RKO (cell line): ENCODE results near the gene NUF2.
"Not testable (repeated sequence)": the region's sequence is repeated elsewhere in the genome, so short reads cannot be mapped to it uniquely, and the experiment has no call there.

Source experiments
- DNase-seq: peaks from one replicate; pipeline ENCODE4 v3.0.0-alpha.2; 2016; ENCODE audit warnings: low spot score

Gene NUF2

DNA sequence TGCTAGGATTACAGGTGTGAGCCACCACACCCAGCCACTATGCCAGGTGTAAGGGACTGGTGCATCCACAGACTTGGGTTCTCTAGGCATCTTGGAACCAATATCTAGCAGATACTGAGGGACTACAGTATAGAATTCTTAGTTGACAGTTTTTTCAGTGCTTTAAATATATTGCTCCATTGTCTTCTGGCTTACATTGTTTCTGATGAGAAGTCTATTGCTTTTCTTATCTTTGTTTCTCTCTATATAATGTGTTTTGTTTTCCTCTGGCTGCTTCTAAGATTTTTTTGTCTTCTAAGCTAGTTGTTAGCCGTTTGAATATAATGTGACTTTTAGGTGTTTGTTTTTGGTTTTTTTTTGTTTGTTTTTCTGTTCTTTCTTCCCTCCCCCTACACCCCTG is 13.5 kb downstream of the NUF2 start:
- no peak for DNase-seq

- no peak for DNase-seq
These were observed 15.9 kb downstream of the NUF2 start for GRCh38 chr1:163337631-163338030.

- DNase-seq: peak; percentile 75
These were observed 24.6 kb downstream of the NUF2 start for GRCh38 chr1:163346326-163346870.

DNA sequence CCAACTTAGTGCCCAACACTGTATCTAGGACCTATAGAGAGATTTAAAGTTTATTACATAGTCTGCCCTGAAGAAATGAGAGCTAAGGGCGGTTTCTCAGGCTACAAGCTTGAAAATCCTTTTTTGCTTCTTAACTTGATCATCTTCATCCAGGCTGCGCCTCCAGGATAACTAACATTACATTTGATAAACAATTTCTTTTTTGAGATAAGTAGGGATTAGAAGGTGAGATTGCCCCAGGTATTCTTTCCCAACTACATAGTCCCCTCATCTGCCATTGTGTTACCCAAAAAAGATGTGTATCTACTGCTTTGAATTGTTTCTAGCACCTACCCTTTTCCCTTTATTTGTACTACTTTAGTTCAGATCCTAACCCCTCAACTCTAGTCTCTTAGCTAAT is 25.4 kb downstream of the NUF2 start:
- no peak for DNase-seq

DNA sequence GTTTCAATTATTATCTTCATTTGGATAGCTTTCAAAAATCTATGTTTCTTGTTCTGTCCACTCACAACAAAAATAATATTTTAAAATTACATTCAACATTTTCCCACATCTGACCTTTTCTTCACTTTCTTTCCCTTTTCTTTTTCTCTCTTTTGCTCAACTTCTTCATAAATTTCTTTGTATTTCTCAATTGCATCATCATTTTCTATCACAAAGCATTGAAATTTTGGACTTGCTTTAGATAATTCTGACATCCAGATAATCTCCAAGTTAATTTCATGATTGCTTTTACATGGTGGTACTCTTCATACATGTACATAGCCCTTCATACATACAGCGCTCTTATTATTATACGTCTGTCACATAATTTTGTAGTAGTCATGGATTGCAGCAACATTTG is 30.2 kb downstream of the NUF2 start:
- no peak for DNase-seq

DNA sequence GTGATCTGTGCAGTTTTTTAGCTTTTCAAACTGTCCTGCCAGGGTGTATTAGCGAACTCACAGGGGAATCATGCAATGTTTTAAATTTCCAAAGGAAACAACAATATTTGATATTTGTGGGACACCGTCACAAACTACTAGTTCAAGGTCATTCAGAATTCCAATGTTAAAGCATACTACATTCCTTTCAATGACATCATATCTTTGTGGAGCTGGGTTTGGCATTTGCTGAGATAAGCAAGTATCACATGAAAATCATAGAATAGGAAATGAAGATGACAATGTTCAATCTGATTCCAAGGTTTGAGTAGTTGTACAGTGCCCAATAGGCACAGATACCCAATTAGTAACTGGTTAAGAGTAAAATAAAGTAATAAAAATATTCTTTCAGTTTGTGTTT is 35.6 kb downstream of the NUF2 start:
- no peak for DNase-seq

DNA sequence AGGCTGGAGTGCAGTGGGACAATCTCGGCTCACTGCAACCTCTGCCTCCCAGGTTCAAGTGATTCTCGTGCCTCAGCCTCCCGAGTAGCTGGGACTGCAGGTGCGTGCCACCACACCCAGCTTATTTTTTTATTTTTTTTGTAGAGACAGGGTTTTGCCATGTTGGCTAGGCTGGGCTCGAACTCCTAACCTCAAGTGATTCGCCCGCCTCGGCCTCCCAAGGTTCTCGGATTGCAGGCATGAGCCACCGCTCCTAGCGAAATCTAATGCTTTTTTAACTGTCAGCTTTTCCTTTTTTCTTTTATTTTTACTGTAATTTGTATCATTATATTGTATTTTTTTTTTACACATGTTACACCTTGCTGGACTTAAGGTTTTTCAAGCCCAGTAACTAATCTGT is 36.4 kb downstream of the NUF2 start:
- DNase-seq: not testable (repeated sequence)

DNA sequence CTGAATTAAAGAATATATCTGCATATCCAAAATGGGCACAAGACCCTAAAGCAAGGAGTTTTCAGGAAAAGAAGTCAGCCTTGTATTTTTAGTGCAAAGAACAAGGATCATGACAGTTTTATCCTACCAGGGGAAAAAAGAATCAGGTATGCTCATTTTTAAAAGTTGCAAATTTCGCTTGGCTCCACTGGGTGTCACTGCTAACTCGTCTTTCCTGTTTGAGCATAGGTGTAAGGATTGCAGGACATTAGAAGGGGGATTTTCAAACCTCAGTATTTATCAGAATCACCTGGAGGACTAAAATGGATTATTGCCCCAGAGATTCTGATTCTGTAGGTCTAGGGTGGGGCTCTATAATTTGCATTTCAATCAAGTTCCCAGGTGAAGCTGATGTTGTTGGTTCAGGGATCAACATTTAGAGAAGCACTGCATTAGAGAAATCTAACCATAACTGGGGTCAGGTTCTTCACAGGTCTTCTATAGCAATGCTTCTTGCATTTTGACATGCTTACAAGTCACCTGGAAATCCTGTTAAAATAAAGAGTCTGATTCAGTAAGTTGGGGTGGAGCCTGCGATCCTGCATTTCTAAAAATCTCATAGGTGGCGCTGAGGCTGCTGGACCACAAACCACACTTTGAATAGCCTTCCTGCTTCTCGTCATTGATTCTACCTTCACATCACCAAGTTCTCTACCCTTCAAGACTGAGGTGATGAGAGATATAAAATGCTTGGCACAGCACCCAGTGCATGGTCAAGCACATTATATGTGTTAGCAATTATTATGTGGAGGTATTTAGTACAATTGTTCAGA is 39.6 kb downstream of the NUF2 start:
- DNase-seq: peak; percentile 29

DNA sequence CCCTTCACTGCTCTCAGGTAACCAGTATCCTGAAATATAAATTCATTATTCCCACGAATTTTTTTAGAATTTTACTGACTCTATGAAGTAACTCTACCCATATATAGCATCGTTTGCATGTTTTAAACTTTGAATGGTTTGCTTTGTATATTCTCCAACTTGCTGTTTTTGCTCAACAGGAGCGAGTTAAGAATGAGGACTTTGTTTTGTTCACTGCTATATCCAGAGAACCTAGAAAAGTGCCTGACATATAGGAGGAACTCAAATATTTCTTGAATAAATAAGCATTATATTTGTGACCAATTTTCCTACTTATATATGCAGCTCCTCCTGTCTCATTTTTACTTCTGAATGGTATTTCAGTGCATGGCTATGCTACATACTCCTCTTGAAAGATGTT is 43.4 kb downstream of the NUF2 start:
- no peak for DNase-seq

- no peak for DNase-seq
These were observed 44.8 kb downstream of the NUF2 start for GRCh38 chr1:163366555-163366954.

- no peak for DNase-seq
These were observed 46.0 kb downstream of the NUF2 start for GRCh38 chr1:163367721-163368120.

DNA sequence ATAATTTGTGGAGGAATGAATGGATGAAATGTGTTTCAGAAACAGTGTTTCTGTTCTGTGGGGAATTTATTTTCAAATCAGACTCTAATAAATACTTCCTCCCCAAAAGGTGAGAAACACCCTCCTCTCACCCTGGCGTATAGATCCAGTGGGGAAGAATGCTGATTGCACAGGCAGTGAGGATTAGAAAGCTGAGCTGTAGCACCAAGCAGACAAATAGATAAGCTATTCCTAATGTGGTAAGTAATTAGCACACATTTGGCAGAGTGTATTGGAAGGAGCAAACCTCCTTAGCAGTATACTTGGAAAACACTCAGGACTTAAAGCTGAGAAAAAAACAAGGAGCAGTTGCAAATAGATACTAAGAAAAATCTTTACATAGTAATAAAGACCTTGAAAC is 50.8 kb downstream of the NUF2 start:
- no peak for DNase-seq

GRCh38 chr1:163378554-163378953 is 56.8 kb downstream of the NUF2 start:
- DNase-seq: no peak

DNA sequence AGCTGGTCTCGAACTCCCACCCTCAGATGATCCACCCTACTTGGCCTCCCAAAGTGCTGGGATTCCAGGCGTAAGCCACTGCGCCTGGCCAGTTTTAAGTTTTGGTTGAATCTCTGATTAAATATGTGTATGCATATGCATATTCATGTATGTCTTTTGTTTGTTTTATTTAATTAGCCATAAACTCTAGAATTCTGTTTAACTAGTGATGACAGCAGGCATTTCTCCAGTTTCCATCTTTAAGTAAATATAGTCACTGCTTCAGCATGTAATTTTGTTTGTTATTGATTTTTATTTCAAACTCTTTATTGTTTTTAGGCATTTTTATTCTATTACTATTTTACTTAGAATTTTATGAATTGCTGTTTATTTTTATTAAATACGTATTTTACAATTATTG is 58.0 kb downstream of the NUF2 start:
- DNase-seq: no peak

- no peak for DNase-seq
These were observed 59.9 kb downstream of the NUF2 start for GRCh38 chr1:163381487-163382184.

DNA sequence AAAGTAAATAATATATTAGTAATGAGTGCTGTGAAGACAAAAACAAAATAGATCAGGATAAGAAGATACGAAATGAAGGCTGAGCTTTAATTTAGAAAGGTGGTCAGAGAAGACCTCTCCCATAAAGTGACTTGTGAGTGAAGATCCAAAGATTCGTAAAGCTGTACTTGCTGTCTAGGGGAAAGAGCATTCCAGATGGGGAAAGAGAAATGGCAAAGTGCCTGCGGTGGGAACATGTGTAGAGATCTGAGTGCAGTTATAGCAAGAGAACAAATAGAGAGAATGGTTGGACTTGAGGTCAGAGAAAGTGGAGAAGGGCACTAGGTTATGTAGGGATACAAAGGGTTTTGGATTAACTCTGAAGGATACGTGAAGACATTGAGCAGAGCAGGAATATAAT is 60.6 kb downstream of the NUF2 start:
- DNase-seq: no peak

GRCh38 chr1:163387146-163387545 is 65.4 kb downstream of the NUF2 start:
- DNase-seq: no peak

GRCh38 chr1:163388970-163389369 is 67.2 kb downstream of the NUF2 start:
- no peak for DNase-seq

DNA sequence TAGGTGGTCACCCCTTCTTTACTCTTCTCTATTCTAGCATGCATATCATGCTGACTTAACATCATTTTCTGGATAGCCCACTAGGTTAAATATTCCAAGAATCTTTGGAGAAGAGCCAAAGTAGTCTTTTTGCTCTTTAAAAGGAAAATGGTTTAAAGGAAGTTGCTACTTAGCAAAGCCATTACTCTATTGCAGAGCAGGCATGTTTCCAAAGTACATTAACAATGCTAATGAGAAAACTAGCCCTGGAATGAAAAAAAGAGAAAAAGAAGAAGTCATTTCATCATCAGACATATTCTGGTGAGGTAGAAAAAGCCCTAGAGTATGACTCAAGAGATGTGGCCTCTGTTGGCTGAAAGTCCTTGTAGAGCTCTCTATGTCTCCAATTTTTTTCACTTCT is 74.0 kb downstream of the NUF2 start:
- no peak for DNase-seq

- no peak for DNase-seq
These were observed 75.9 kb downstream of the NUF2 start for GRCh38 chr1:163397451-163398200.

DNA sequence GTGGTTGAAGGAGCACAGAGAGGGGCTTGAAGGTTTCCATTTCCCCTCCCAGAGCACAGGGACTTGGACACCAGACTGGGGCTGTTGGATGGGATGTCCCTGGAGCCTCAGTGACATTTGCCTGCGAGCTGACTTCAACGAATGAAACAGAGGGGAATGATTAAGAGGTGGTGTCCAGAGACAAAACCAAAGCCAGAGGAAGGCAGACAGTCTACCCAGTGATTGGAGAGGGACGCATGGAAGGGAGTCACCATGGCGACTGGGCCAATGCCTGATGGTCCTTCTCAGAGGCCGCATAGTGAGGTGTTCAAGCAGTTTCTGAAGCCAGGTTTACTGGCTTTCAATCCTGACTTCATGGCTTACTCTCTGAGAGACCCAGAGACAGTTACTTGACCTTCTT is 77.2 kb downstream of the NUF2 start:
- no peak for DNase-seq

- no peak for DNase-seq
These were observed 78.3 kb downstream of the NUF2 start for GRCh38 chr1:163399976-163400601.
